ENCODE results near the gene ERFL.

The ERFL gene

GRCh38 chr19:41895745-41896580 lies 32.3 kb downstream of the ERFL start:
- no peak for DNase-seq

GRCh38 chr19:41894350-41894749 lies 33.9 kb downstream of the ERFL start:
- no peak for DNase-seq

- DNase-seq = peak in 2 of 6 experiments; percentile 21 to 40
Measured at GRCh38 chr19:41893899-41894298, 34.4 kb downstream of the ERFL start.

- DNase-seq = no peak
Measured at GRCh38 chr19:41892173-41892902, 35.9 kb downstream of the ERFL start.

GRCh38 chr19:41890936-41891335 lies 37.3 kb downstream of the ERFL start:
- DNase-seq = no peak

- no peak for DNase-seq
Measured at GRCh38 chr19:41889896-41890295, 38.4 kb downstream of the ERFL start.

- peak; percentile 16 to 40 (median 29) for DNase-seq
Measured at GRCh38 chr19:41888926-41889325, 39.3 kb downstream of the ERFL start.

GRCh38 chr19:41887711-41888382 lies 40.4 kb downstream of the ERFL start:
- peak; percentile 67 to 91 (median 78) for DNase-seq

- DNase-seq = peak; percentile 64 to 91 (median 80)
Measured at GRCh38 chr19:41886761-41887710, 41.2 kb downstream of the ERFL start.

GRCh38 chr19:41883821-41884733 lies 44.2 kb downstream of the ERFL start:
- DNase-seq = peak; percentile 64 to 81 (median 72)

- peak in 1 of 6 experiments; percentile 49 for DNase-seq
Measured at GRCh38 chr19:41883463-41883820, 44.8 kb downstream of the ERFL start.

GRCh38 chr19:41882568-41883462 lies 45.4 kb downstream of the ERFL start, which contains the start of gene ARHGEF1:
Gene ARHGEF1, plus strand, starts transcription at chr19:41883184. Its CDS starts 4,899 bp downstream, at chr19:41888083.
- DNase-seq = peak; percentile 19 to 73 (median 54)

GRCh38 chr19:41880329-41880708 lies 47.9 kb downstream of the ERFL start:
- no peak for DNase-seq

- DNase-seq = no peak
Measured at GRCh38 chr19:41879670-41880328, 48.5 kb downstream of the ERFL start.

GRCh38 chr19:41879080-41879479 lies 49.2 kb downstream of the ERFL start:
- DNase-seq = no peak

- no peak for DNase-seq
Measured at GRCh38 chr19:41877916-41878905, 50.0 kb downstream of the ERFL start.

- peak in 2 of 6 experiments; percentile 18 to 20 for DNase-seq
Measured at GRCh38 chr19:41876847-41877832, 51.1 kb downstream of the ERFL start, which contains the start of gene CD79A. Gene CD79A, plus strand, starts transcription at chr19:41877279. Its CDS starts 26 bp downstream, at chr19:41877305.
